GM04504 (cell line): ENCODE measurements around the gene SYNGR3.

Experiments used
- DNase-seq: peaks from one replicate; pipeline ENCODE4 v3.0.0-alpha.2; 2012; ENCODE audit warnings: low read depth

SYNGR3 gene

GRCh38 chr16:1976951-1977874, 12.6 kb upstream of the SYNGR3 start:
- no peak for DNase-seq

GRCh38 chr16:1977875-1978268, 11.9 kb upstream of the SYNGR3 start:
- DNase-seq: no peak

- DNase-seq: no peak
Observed at GRCh38 chr16:1978476-1979120, 11.2 kb upstream of the SYNGR3 start.

- DNase-seq: no peak
Observed at GRCh38 chr16:1979271-1980029, 10.3 kb upstream of the SYNGR3 start.

GRCh38 chr16:1980030-1980769, 9.6 kb upstream of the SYNGR3 start:
- no peak for DNase-seq

DNA sequence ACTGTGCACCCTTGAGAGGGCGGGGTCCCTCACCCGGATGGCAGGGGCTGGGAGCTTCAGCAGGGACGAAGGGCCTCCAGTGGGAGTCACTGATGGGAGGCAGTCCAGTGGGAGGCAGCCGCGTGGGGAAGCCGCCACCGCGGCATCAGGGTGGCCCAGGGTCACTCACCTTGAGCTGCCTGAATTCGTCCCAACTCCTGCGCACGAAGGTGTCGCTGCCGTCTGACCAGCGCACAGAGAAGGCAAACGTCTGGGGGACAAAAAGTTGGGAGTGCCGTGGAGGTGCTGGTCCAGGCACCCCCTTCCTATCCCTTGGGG, 9.0 kb upstream of the SYNGR3 start:
- DNase-seq: no peak

DNA sequence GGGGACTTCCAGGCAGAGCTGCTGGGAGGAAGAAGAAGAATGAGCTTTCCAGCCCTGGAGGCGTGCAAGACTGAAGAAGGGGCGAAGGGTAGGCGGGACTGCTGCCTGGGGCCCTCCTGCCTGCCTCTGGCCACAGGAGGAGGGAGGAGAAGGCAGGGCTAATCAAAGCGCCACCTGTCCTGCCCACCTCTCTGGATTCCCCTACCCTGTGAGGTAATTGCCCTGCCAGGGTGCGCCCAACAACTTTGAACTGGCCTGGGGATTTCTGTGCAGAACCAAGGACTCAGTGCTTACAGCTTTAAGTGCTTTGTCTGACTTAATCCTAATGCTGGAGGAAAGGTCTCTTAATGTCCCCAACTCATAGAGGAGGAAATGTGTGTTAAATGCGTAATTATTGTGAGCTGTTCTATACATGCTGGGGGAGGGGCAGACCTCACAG, 8.4 kb upstream of the SYNGR3 start, which contains the start of gene NOXO1:
NOXO1 (minus strand) TSS at position 72 of the 439 bp plus-strand sequence. CDS start 290 bp downstream, outside the sequence.
- no peak for DNase-seq

- DNase-seq: no peak
Observed at GRCh38 chr16:1982013-1982433, 7.7 kb upstream of the SYNGR3 start.

DNA sequence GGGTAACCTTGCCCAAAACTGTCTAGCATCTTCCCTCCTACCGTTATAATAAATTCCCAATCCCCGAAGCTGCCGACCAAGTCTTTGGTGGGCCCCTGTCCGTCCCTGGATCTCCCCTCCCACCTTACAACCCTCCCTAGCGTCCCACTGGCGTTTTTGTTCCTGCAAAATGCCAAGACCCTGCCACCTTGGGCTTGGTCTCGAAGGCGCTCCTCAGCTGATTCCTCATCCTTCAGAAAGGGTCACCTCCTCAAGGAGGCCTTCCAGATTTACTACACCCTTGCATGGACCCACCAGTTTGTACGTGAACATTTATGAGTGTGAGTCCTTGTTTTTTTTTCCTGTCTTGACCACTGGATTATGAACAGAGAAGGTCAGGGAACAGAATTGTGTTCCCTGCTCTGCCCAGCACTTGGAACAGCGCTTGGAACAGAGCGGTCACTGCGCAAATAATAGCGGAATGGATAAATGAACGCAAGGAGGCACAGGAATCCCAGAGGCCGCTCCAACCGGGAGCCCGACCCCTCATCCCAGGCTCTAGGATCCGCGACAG, 6.7 kb upstream of the SYNGR3 start:
- DNase-seq: no peak

GRCh38 chr16:1983544-1984346, 6.0 kb upstream of the SYNGR3 start, which contains the start of gene GFER:
GFER (plus strand) TSS chr16:1984193; CDS start chr16:1984219, 26 bp downstream.
- peak; percentile 85 for DNase-seq

- DNase-seq: no peak
Observed at GRCh38 chr16:1984347-1985225, 5.2 kb upstream of the SYNGR3 start.

GRCh38 chr16:1985466-1986150, 4.2 kb upstream of the SYNGR3 start:
- no peak for DNase-seq

- DNase-seq: no peak
Observed at GRCh38 chr16:1987198-1987597, 2.6 kb upstream of the SYNGR3 start.

DNA sequence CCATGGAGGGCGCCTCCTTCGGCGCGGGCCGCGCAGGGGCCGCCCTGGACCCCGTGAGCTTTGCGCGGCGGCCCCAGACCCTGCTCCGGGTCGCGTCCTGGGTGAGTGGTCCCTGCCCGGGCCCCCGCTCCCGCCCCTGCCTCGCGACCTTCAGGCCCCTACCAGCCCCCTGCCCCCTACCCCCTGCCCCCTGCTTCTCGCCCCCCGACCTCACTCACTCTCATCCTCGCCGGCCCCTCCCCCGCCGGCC, 256 bp downstream of the SYNGR3 start:
- no peak for DNase-seq

GRCh38 chr16:1990351-1991134, 773 bp downstream of the SYNGR3 start:
- DNase-seq: no peak

- DNase-seq: no peak
Observed at GRCh38 chr16:1991135-1991551, 1.4 kb downstream of the SYNGR3 start.

GRCh38 chr16:1991588-1991947, 1.8 kb downstream of the SYNGR3 start:
- DNase-seq: no peak

- DNase-seq: no peak
Observed at GRCh38 chr16:1991948-1992703, 2.4 kb downstream of the SYNGR3 start.
